GM18951 (cell line): Measurements from ENCODE around the gene APOC3.

ENCODE experiments used
- POLR2A ChIP-seq: IDR thresholded peaks from 4 replicates; pipeline ENCODE4 v1.6.1; 2011; ENCODE audit warnings: mild to moderate bottlenecking; ENCODE audit not compliant: insufficient read length, insufficient read depth; ENCODE audit errors: extremely low read depth
- in situ Hi-C: fragments of 300-500 bp; cut with MboI; formaldehyde crosslinking; loops from one replicate; pipeline ENCODE4 v1.12.0; 2022; ENCODE audit warnings: low sequenced_read_pairs, mixed read lengths, inconsistent platforms; ENCODE audit not compliant: unreplicated experiment

Gene APOC3

DNA sequence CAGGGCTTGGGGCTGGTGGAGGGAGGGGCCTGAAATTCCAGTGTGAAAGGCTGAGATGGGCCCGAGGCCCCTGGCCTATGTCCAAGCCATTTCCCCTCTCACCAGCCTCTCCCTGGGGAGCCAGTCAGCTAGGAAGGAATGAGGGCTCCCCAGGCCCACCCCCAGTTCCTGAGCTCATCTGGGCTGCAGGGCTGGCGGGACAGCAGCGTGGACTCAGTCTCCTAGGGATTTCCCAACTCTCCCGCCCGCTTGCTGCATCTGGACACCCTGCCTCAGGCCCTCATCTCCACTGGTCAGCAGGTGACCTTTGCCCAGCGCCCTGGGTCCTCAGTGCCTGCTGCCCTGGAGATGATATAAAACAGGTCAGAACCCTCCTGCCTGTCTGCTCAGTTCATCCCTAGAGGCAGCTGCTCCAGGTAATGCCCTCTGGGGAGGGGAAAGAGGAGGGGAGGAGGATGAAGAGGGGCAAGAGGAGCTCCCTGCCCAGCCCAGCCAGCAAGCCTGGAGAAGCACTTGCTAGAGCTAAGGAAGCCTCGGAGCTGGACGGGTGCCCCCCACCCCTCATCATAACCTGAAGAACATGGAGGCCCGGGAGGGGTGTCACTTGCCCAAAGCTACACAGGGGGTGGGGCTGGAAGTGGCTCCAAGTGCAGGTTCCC lies at the start of gene APOC3:
TSS of gene APOC3 (plus strand) at position 383 of the 659 bp plus-strand sequence. CDS start 676 bp downstream, outside the sequence.
- in situ Hi-C loops: no loop called here
- no peak for TF ChIP-seq POLR2A

DNA sequence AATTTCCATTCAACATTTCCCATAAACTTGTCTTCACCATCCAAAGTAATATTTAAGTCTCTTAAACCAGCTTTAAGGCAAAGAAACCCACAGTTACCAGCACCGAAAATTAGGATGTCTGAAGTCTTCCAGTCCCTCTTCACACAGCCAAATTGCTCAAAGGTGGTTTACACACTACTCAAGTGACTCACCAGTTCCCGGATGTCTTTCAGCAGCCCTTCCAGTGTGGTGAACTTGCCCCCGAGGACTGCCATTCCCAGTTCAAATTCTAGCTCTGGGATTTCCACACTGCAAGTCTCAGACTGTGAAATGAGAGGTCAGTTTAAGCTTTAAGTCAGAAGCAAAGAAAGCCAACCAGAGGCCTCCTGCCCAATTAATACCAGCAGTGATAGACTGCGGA lies 47.0 kb upstream of the APOC3 start:
- in situ Hi-C loops: no loop called here
- TF ChIP-seq POLR2A: no peak

DNA sequence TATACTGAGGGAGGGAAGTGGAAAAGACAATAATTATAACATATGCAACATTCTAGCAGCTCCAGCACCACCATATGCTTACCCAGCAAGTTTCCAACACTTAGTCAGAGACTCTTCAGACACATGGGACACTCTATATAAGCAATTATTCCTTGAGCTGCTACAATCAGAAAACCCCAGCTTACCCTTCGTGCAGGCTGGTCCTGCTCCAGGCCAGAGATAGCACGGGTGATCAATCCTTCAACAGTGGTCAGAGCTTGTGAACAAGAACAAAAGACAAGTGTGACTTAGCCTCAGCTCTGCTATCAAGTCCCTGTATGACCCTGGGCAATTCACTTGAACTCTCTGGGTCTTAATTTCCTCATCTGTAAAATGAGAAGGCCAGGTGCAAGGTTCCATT lies 43.4 kb upstream of the APOC3 start:
- TF ChIP-seq POLR2A: no peak
- in situ Hi-C loops: no loop called here

DNA sequence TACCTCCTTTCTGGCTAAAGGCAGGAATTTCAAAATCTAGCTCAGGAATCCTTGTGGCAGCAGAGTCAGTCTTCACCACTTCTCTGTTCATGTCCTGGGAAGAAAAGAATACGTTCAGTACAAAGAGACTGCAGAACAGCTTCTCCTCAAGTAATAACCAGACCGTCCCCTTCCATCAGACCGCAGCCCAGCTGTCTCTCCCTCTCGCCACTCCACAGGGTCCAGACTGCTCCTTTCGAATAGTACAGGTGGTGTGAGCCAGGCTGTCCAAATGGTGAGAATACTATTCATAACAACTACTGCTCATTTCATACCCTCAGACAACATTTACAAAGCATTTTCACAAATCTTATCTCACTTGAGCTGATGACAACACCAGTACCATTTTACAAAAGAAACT lies 42.7 kb upstream of the APOC3 start:
- in situ Hi-C loops: no loop called here
- no peak for TF ChIP-seq POLR2A

DNA sequence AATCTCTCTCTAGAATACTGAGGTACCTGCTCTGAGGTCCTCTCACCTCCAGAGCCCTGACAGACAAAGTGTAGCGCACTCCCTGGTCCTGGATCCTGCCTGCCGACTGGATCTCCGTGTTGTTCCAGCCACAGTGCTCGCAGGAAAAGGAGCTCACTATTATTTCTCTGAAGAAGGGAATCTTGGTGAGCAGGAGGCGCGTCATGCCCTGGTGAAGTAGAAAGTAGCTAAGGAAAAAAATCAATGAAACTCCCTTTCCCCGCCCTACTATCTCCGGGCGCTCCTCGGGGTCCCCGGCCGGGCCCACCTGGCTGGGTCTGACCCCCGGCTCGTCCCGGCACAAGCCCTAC lies 42.3 kb upstream of the APOC3 start:
- in situ Hi-C loops: no loop called here

DNA sequence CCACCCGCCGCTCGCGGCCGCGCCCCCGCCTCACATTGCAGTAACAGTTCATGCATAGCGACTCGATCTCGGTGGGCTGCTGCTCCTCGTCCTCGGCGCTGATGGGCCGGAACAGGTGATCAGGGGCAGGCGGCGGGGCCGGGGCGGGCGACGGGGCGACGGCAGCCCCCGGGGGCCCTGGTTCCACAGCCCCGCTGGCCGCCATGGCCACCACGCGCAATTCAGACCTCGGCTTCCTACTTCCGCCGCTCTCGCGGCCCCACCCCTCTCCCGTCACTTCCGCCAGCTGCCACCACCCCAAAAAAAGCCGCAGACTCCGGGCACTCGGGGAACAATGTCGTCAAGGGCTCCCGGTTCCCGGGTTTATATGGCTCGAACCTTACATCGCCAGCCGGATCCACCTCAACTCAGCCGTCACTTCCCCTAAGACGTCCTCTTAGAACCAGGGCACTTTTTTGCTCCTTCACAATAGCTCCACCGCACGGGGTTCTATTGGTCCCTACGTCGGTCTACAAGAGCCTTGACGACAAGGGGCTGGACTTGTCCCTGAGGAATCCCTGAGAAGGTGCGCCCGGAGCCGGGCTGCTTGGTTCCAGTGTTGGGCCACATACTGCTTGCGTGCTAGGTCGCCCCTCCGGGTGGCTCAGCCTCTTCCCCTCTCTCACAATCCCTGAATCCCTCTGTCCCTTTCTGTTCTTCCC lies 41.8 kb upstream of the APOC3 start, which contains the start of gene ZPR1:
TSS of gene ZPR1 (minus strand) at position 238 of the 701 bp plus-strand sequence. CDS start at position 205, 33 bp downstream.
- TF ChIP-seq POLR2A: peak; percentile 88
- in situ Hi-C loops: no loop called here

More for the DNA sequence above, 42.3 kb upstream of the APOC3 start:
- no peak for TF ChIP-seq POLR2A

DNA sequence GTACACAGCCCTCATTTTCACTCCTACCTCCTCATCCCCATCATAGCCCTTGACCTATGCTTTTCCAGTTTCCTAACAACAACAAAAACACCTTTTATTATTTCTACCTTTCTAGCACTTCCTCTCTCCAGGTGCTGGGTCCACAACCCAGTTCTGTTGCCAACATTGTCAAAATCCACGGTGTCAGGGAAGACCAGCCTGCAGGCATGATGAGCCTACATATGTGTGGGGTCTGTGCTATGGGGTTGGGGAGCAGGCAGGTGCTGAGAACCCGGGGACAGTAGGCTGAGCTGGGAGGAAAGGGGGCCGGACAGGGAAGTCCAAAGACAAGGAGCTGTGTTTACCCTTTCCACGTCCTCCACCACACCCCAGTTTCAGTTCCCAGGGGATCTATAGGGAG lies 41.2 kb upstream of the APOC3 start:
- in situ Hi-C loops: no loop called here

DNA sequence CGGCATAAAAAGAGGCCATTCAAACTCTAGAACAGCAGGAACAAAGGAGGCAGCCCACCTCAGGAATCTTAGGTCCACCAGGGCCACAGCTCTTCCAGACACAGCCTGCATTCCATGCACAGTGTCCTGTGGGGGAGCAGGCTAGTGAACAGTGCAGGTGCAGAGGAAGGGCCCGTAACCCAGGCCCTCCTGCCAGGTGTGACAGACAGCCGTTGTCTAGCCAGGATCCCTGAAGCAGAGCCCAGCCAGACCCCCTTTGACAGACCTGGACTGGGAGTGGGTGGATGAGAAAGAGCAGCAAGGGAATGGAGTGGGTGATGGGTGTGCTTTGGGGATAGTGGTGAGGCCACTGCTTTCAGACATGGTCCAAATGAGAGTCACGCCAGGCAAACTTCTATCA lies 40.7 kb upstream of the APOC3 start:
- in situ Hi-C loops: no loop called here

More for the DNA sequence above, 41.2 kb upstream of the APOC3 start:
- TF ChIP-seq POLR2A: no peak

DNA sequence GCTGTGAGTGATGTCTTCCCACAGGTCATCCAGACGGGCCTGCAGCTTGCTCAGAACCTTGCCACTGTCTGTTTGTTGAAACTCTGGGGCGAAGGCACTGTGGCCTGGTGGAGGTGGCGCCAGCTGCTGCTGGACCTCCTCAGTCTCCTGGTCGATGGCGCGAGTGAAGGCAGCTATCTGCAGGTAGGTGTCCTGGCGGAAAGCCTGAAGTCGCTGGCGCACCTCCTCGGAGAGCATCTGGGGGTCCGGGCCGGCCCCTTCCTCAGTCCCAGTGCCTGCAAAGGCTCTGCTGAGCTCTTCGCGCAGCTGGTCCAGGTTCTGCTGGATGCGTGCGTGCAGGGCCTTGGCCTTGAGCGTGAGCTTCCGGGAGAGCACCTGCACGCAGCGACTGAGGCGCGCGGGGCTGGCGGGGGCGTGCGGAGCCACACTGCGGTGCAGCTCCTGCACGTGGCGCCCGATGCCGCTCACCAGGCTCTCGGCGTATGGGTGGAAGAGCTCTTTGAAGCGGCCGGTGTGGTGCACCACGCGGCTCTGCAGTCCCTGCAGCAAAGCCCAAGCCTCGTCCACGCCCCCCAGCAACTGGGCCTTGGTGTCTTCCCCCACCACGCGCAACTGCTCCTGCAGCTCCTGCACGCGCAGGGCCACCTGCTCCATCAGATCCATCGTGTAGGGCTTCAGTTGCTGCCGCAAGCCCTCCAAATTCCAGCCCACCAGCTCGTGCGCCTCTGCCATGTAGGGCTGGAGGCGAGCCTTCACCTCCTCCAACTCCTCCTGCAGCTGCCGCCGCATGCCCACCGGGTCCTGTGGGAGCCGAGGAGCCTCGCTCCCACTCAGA lies 39.3 kb upstream of the APOC3 start:
- in situ Hi-C loops: no loop called here
- no peak for TF ChIP-seq POLR2A

More for the DNA sequence above, 40.7 kb upstream of the APOC3 start:
- no peak for TF ChIP-seq POLR2A

DNA sequence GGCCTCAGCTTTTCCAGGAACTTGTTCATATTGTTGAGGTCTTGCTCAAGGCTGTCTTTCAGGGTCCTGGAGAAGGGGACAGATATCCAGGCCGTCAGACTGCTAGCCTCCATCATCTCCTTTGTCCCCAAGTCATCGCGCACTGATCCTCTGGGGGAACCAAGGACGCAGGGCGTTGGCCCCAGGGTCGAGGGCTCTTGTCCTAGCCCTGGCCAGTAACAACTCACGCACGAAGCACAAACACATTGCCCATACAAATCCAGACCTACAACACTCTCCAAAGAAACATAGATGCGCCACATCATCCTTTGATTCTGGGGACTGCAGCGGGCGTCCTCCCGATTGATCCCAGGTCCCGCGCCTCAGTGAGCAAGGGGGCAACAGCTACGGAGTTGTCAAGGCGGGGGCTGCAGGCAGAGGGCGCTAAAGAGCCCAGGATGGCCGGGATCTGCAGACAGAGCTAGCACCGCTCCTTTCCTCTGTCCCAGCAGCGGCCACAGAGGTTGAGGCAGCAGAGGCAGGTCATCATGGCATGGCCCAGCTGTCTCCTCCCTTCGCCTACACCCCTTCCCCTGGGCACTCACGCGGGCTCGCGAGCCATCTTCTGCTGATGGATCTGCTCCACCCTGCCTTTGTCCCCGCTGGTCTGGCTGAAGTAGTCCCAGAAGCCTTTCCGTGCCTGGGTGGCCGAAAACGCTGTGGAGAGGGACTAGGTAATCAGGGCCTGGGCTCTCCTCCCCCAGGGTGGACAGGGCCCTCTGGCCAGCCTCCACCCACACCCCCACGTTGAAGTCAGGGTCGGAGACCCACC lies 38.5 kb upstream of the APOC3 start:
- in situ Hi-C loops: no loop called here
- TF ChIP-seq POLR2A: no peak

DNA sequence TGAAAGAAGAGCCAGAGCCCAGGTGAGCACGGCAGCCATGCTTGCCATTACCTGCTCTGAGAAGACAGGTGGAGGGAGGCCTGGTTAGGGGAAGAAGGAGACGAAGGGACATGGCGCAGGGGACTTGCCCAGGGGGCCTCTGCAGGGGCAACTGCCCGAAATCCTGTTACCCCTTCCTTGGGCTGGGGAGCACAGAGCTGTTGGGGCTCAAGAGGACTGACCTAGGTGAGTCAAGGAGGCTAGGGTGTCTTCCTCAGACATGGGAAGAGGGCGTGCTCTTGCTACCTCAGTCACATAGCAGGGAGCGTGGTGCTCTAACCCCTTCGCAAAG lies 37.9 kb upstream of the APOC3 start, which contains the start of gene APOA5:
TSS of gene APOA5 (minus strand) at position 67 of the 331 bp plus-strand sequence. CDS start at position 48, 19 bp downstream.
- in situ Hi-C loops: no loop called here
- no peak for TF ChIP-seq POLR2A

DNA sequence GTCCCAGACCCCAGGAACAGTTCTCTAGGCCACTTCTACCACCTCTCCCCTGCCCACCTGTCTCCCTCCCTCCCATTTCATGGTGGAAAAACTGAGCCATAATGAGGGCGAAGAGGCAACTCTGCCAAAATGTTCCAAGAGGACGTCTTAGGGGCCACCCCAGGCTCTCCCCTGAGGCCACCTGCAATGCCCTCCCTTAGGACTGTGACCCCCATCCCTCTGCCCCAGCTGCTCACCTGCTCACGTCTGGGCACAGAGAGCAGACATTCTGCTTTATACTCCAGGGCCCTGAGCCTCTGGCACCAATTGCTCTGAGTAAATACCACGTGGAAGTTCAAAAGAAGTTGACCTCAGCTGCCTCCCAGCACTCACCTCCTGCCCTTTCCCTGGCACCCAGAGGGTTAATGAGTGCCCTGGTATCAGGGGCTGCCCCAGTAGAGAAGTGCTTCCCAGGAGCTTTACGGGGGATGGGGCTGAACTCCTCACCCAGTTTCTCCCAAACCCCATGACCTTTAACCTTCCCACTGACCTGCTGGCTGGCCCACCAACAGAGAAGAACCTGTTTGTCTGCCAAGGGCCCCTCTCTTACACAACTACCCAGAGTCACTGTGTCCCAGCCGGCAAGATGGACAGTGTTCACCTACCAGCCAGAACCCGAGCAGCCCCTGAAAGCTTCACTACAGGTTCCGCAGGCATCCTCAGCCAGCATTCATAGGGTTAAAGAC lies 37.4 kb upstream of the APOC3 start:
- no peak for TF ChIP-seq POLR2A
- in situ Hi-C loops: no loop called here
